SK-N-SH (cell line): ENCODE measurements around the gene COPZ1. TPM values are rescaled to one million over a fixed set of nuclear protein-coding genes. Genes with fewer than 3 reads are reported as not detected.
A peak's percentile ranks its signal among the peaks of the same experiment; 100 is the strongest.

Experiments
- CTCF ChIA-PET: fragments of 300-600, 350-600 bp; formaldehyde crosslinking; extraction: SDS; loops from one replicate; lab custom pipeline; 2021; lab: Yijun Ruan, JAX
- POLR2A ChIA-PET: fragments of 350-600 bp; sonication (Branson Sonifier 250); formaldehyde crosslinking; extraction: SDS; loops from one replicate; lab custom pipeline; 2020; ENCODE audit warnings: antibody characterized with exemption, inconsistent platforms; lab: Yijun Ruan, JAX
- DNase-seq: peaks from one replicate; pipeline ENCODE4 v3.0.0; 2012
- H2AFZ ChIP-seq: fragments of 200-600 bp; sonication (generic); 2 replicates; pipeline ENCODE4 v1.8.1; 2016; ENCODE audit warnings: antibody characterized with exemption, mild to moderate bottlenecking, low read depth
- H3F3A ChIP-seq: fragments of 200-600 bp; sonication (generic); replicated peaks from 2 replicates; pipeline ENCODE3; 2016; ENCODE audit warnings: antibody characterized with exemption, mild to moderate bottlenecking; ENCODE audit not compliant: insufficient read depth
- H3K27ac ChIP-seq, 2 experiments: fragments of 200-500 bp in 1 of 2; fragments of 200-600 bp in 1 of 2; sonication (Bioruptor generic) in 1 of 2; sonication (generic), shearing (Covaris generic) in 1 of 2; 2 replicates each; pipeline versions ENCODE4 v1.5.1 to v1.6.1; 2014 to 2016; ENCODE audit warnings: low read depth in 2 of 2, inconsistent platforms in 1 of 2, low read length in 1 of 2, mild to moderate bottlenecking in 1 of 2, mixed read lengths in 1 of 2
- H3K27me3 ChIP-seq: fragments of 200-600 bp; sonication (generic), shearing (Covaris generic); 2 replicates; pipeline ENCODE4 v1.6.1; 2016; ENCODE audit warnings: mixed run types; ENCODE audit not compliant: insufficient read depth
- H3K36me3 ChIP-seq, 2 experiments: fragments of 200-500 bp in 1 of 2; fragments of 200-600 bp in 1 of 2; sonication (Bioruptor generic) in 1 of 2; sonication (generic) in 1 of 2; replicated peaks in 1 of 2; 2 replicates each; pipeline versions ENCODE3 to v1.5.1; 2014 to 2016; ENCODE audit warnings: low read length in 1 of 2, mild to moderate bottlenecking in 1 of 2; ENCODE audit not compliant: insufficient read depth in 2 of 2, control insufficient read depth in 1 of 2
- H3K4me1 ChIP-seq, 2 experiments: fragments of 200-500 bp in 1 of 2; fragments of 200-600 bp in 1 of 2; sonication (Bioruptor generic) in 1 of 2; sonication (generic), shearing (Covaris generic) in 1 of 2; 2 replicates each; pipeline versions ENCODE4 v1.5.1 to v1.6.1; 2014 to 2016; ENCODE audit warnings: low read depth in 1 of 2, low read length in 1 of 2, mixed run types in 1 of 2; ENCODE audit not compliant: insufficient read depth in 2 of 2, control insufficient read depth in 1 of 2
- H3K4me2 ChIP-seq: fragments of 200-600 bp; sonication (generic), shearing (Covaris generic); 2 replicates; pipeline ENCODE4 v1.6.1; 2017; ENCODE audit warnings: mixed run types
- H3K4me3 ChIP-seq, 2 experiments: fragments of 200-500 bp in 1 of 2; fragments of 200-600 bp in 1 of 2; sonication (Bioruptor generic) in 1 of 2; sonication (generic), shearing (Covaris generic) in 1 of 2; 2 replicates each; pipeline versions ENCODE4 v1.5.1 to v1.8.1; 2014 to 2016; ENCODE audit warnings: low read depth in 2 of 2, inconsistent platforms in 1 of 2, low read length in 1 of 2, mild to moderate bottlenecking in 1 of 2, mixed read lengths in 1 of 2, moderate library complexity in 1 of 2
- H3K79me2 ChIP-seq: fragments of 200-600 bp; sonication (generic); 2 replicates; pipeline ENCODE4 v1.8.1; 2017; ENCODE audit warnings: mild to moderate bottlenecking; ENCODE audit not compliant: insufficient read depth
- H3K9ac ChIP-seq: fragments of 200-600 bp; sonication (generic); 2 replicates; pipeline ENCODE4 v1.6.1; 2017; ENCODE audit warnings: mixed run types
- H3K9me2 ChIP-seq: fragments of 200-600 bp; sonication (generic); 2 replicates; pipeline ENCODE4 v1.6.1; 2017; ENCODE audit warnings: mixed run types
- H3K9me3 ChIP-seq: fragments of 200-600 bp; sonication (generic); 2 replicates; pipeline ENCODE4 v1.6.1; 2017; ENCODE audit warnings: mixed run types, mild to moderate bottlenecking, moderate library complexity
- H4K20me1 ChIP-seq: fragments of 200-600 bp; sonication (generic); 2 replicates; pipeline ENCODE4 v1.6.1; 2017; ENCODE audit warnings: mild to moderate bottlenecking, mixed run types; ENCODE audit not compliant: insufficient read depth
- CHD2 ChIP-seq: fragments of 150-350 bp; IDR thresholded peaks from 2 replicates; pipeline ENCODE4 v1.6.1; 2018; ENCODE audit warnings: low read length; ENCODE audit not compliant: partially characterized antibody
- ELF1 ChIP-seq: IDR thresholded peaks from 2 replicates; pipeline ENCODE4 v1.4.0; 2012
- FOSL2 ChIP-seq: IDR thresholded peaks from 2 replicates; pipeline ENCODE4 v1.4.0; 2012; ENCODE audit warnings: low read depth, mild to moderate bottlenecking, moderate library complexity, borderline replicate concordance
- FOXJ3 ChIP-seq: sonication (generic); formaldehyde crosslinking; IDR thresholded peaks from 2 replicates; pipeline ENCODE4 v1.5.1; 2020; ENCODE audit warnings: mild to moderate bottlenecking, missing genetic modification reagents
- FOXM1 ChIP-seq: IDR thresholded peaks from 2 replicates; pipeline ENCODE4 v1.4.0; 2012; ENCODE audit warnings: low read depth, mild to moderate bottlenecking
- GABPA ChIP-seq: IDR thresholded peaks from 2 replicates; pipeline ENCODE4 v1.4.0; 2012; ENCODE audit warnings: low read depth, mild to moderate bottlenecking
- GATA2 ChIP-seq: sonication (generic); formaldehyde crosslinking; IDR thresholded peaks from 2 replicates; pipeline ENCODE4 v1.5.0; 2020; ENCODE audit warnings: mild to moderate bottlenecking, missing genetic modification reagents
- IRF3 ChIP-seq: fragments of 150-350 bp; IDR thresholded peaks from 2 replicates; pipeline ENCODE4 v1.6.1; 2016; ENCODE audit warnings: mild to moderate bottlenecking, low read depth, low read length
- JUND ChIP-seq: IDR thresholded peaks from 2 replicates; pipeline ENCODE4 v1.4.0; 2012
- MEF2A ChIP-seq: IDR thresholded peaks from 2 replicates; pipeline ENCODE4 v1.4.0; 2012; ENCODE audit warnings: low read depth, borderline replicate concordance
- MXI1 ChIP-seq: IDR thresholded peaks from 2 replicates; pipeline ENCODE4 v1.6.1; 2012; ENCODE audit warnings: mild to moderate bottlenecking, low read depth, low read length, improper control_type of control experiment
- NRF1 ChIP-seq: IDR thresholded peaks from 2 replicates; pipeline ENCODE4 v1.6.1; 2012; ENCODE audit warnings: low read depth, mild to moderate bottlenecking, low read length
- POLR2AphosphoS5 ChIP-seq: IDR thresholded peaks from 2 replicates; pipeline ENCODE4 v1.6.1; 2012; ENCODE audit warnings: low read depth, low read length
- RAD21 ChIP-seq: IDR thresholded peaks from 2 replicates; pipeline ENCODE4 v1.6.1; 2012; ENCODE audit warnings: mild to moderate bottlenecking, low read length
- RCOR1 ChIP-seq: fragments of 150-350 bp; IDR thresholded peaks from 2 replicates; pipeline ENCODE4 v1.6.1; 2017; ENCODE audit warnings: antibody characterized with exemption, low read length
- REST ChIP-seq: IDR thresholded peaks from 2 replicates; pipeline ENCODE4 v1.6.1; 2012; ENCODE audit warnings: mild to moderate bottlenecking, low read depth, low read length, moderate library complexity
- RXRA ChIP-seq: IDR thresholded peaks from 2 replicates; pipeline ENCODE4 v1.4.0; 2012; ENCODE audit warnings: low read depth, mild to moderate bottlenecking, borderline replicate concordance
- SIN3A ChIP-seq: IDR thresholded peaks from 2 replicates; pipeline ENCODE4 v1.6.1; 2012; ENCODE audit warnings: low read depth, mild to moderate bottlenecking, low read length, moderate library complexity, borderline replicate concordance
- TAF1 ChIP-seq: IDR thresholded peaks from 2 replicates; pipeline ENCODE4 v1.6.1; 2012; ENCODE audit warnings: low read depth, mild to moderate bottlenecking, low read length, moderate library complexity, borderline replicate concordance
- ZBTB33 ChIP-seq: IDR thresholded peaks from 2 replicates; pipeline ENCODE4 v1.4.0; 2012; ENCODE audit warnings: low read depth, borderline replicate concordance
- WGBS: methylation state at CpG from one replicate; pipeline ENCODE4 v1.1.6; 2017; ENCODE audit warnings: low lambda C conversion rate; 5-methylcytosine and 5-hydroxymethylcytosine counted together
- polyA plus RNA-seq, 3 experiments: library from polyadenylated mRNA; depleted of rRNA; stranded (reverse); fragments of >200 nt; gene quantifications; 2 replicates each; pipeline ENCODE4 v1.2.3, GENCODE V29; 2012

The COPZ1 gene
- polyA plus RNA-seq, 1 of the 3 experiments (the other 2 are of a cell fraction): 111 TPM

- ChIA-PET POLR2A (no interaction called here), CTCF (interaction anchor here (1.4 to 3.9 kb wide), 8 partner anchors 8 to 406 kb away, joined by 3 to 37 read pairs (median 6); partner anchors contain the start of gene HOXC10)
- Histone ChIP-seq H3K27me3 (no peaks in the 10 kb centered on the region), H4K20me1 (no peaks in the 10 kb centered on the region), H3K9me2 (no peaks in the 10 kb centered on the region), H2AFZ (no peak overlapping the region), H3K4me1 (peaks cover 0 to 29% of the 10 kb centered on the region in 2 experiments; a peak in 1 of 4 replicates), H3F3A (peaks cover 6% of the 10 kb centered on the region)
- WGBS: 31% methylated on average over 31 of the region's 51 CpGs
- TF ChIP-seq CHD2 (no peak), GABPA (no peak), JUND (no peak), NRF1 (no peak), RCOR1 (no peak), REST (no peak), GATA2 (CRISPR knock-in tag) (no peak), RAD21 (no peak), IRF3 (no peak), POLR2AphosphoS5 (no peak), TAF1 (no peak), FOXJ3 (CRISPR knock-in tag) (no peak), MXI1 (no peak), SIN3A (no peak), FOSL2 (no peak), MEF2A (no peak), FOXM1 (no peak), ELF1 (no peak), ZBTB33 (no peak), RXRA (no peak)
- TF ChIP-seq, all 33 proteins: peak for 0
- Histone ChIP-seq H3K4me3 (peak overlapping the region in 1 of 2 experiments; percentile 50; a peak in 2 of 4 replicates), H3K36me3 (peaks cover 4 to 8% of the 10 kb centered on the region in 2 experiments), H3K4me2 (no peak overlapping the region), H3K9me3 (no peaks in the 10 kb centered on the region), H3K27ac (no peak overlapping the region; a peak in 1 of 4 replicates), H3K79me2 (no peaks in the 10 kb centered on the region), H3K9ac (no peak overlapping the region)
- peak; percentile 83 for DNase-seq
Observed at GRCh38 chr12:54390668-54391551, 66.0 kb downstream of the COPZ1 start.
